ENCODE measurements around the gene ITPK1. TPM values are rescaled to one million over a fixed set of nuclear protein-coding genes. Genes with fewer than 3 reads are reported as not detected.
A peak's percentile ranks its signal among the peaks of the same experiment; 100 is the strongest.

ITPK1 gene
- polyA plus RNA-seq, 4 donors = 30.4 to 34.3 (median 31.7) TPM

DNA sequence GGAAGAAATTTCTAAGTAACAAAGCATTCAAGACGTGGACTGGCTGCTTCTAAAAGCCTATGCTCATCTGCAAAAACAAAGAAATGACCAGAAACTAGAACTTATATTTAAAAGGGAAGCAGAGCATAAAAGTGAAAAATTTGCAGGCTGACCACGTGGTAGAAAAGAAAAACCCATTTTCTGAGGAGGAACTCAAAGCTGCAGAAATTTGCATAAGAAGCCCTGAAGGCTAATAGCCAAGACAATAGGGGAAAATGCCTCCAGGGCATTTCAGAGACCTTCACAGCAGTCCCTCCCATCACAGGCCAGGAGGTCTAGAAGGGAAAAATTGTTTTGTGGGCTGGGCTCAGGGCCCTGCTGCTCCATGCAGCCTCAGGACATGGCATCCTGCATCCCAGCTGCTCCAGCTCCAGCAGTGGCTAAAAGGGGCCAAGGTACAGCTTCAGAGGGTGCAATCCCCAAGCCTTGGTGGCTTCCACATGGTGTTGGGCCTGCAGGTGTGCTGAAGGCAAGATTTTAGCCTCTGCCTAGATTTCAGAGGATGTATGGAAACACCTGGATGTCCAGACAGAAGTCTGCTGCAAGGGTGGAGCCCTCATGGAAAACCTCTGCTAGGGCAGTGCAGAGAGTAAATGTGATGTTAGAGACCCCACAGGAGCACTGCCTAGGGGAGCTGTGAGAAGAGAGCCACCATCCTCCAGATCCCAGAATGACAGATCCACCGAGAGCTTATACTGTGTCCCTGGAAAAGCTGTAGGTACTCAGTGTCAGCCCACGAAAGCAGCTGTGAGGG lies 137.3 kb downstream of the ITPK1 start:
- no peak for DNase-seq (ENCODE audit: low read depth in 4 of 4, low spot score in 3 of 4)

DNA sequence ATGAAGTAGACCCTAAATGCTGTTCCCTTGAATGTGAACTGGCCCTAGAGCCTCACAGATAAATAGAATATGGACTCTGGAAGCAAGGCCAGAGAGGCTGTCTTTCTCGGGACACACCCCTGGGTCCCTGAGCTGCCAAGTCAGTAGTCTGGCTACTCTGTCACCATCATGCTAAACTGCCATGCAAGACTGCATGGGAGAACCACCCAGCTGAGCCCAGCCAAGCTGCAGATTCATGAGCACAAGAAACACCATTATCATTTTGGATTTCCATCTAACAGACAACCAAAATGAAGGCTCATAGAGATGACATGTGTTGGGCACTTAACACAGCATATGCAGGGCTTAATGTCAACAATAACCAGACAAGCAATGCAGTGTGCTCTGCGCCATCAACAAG lies 139.5 kb downstream of the ITPK1 start:
- no peak for DNase-seq (ENCODE audit: low read depth in 4 of 4, low spot score in 3 of 4)

- no peak for DNase-seq (ENCODE audit: low read depth in 4 of 4, low spot score in 3 of 4)
Measured at GRCh38 chr14:92974541-92975345, 141.0 kb downstream of the ITPK1 start.

GRCh38 chr14:92973798-92974372 lies 141.8 kb downstream of the ITPK1 start:
- no peak for DNase-seq (ENCODE audit: low read depth in 4 of 4, low spot score in 3 of 4)

DNA sequence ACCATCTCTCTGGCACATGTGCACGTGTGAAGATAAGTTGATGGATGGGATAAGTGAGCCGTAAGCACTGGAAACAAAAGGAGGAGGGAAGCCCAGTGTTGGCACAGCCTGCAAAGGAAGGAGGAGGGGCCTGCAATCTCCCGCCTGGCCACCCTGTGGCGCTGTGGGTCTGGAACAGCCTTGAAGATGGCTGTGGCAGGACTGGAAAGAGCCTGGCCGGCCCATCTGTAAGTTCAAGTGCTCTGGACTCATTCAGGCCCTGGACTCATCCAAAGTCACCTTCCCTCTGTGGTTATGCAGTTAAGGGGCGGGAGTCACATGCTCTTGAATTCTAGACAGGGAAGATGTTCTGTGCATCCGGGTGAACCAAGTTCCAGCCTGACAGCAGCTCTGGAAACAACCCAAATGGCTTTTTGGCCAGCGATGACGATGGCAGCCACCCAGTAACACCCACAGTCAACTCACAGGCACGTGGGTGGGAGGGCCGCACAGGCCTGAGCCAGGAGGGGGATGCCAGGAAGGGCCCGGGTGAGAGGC lies 142.4 kb downstream of the ITPK1 start:
- DNase-seq (ENCODE audit: low read depth in 4 of 4, low spot score in 3 of 4) = no peak

- no peak for DNase-seq (ENCODE audit: low read depth in 4 of 4, low spot score in 3 of 4)
Measured at GRCh38 chr14:92971601-92972180, 144.0 kb downstream of the ITPK1 start.

- DNase-seq (ENCODE audit: low read depth in 4 of 4, low spot score in 3 of 4) = no peak
Measured at GRCh38 chr14:92970271-92970670, 145.5 kb downstream of the ITPK1 start.

GRCh38 chr14:92969871-92970270 lies 145.9 kb downstream of the ITPK1 start:
- peak in 2 of 4 donors; percentile 39 to 40 for DNase-seq (ENCODE audit: low read depth in 4 of 4, low spot score in 3 of 4)

DNA sequence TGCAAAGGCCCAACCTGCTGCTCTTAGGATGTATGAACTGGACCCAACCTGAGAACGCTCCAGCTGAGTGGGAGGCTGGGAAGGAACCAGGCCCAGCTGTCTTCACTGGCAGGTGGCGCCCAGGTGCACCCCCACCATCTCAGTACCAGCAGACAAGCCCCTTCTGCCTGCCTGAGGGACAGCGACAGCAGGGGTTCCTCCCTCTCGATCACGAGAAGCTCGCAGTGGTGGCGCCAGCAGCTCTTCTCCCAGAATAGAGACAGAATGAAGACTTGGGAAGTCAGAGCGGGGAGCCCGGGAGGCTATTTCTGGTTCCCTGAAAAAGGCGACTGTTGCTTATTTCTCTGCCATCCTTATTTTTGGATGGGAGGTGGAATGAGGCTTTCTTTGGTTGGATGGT lies 146.3 kb downstream of the ITPK1 start:
- no peak for DNase-seq (ENCODE audit: low read depth in 4 of 4, low spot score in 3 of 4)

GRCh38 chr14:92968291-92969020 lies 147.3 kb downstream of the ITPK1 start:
- no peak for DNase-seq (ENCODE audit: low read depth in 4 of 4, low spot score in 3 of 4)

DNA sequence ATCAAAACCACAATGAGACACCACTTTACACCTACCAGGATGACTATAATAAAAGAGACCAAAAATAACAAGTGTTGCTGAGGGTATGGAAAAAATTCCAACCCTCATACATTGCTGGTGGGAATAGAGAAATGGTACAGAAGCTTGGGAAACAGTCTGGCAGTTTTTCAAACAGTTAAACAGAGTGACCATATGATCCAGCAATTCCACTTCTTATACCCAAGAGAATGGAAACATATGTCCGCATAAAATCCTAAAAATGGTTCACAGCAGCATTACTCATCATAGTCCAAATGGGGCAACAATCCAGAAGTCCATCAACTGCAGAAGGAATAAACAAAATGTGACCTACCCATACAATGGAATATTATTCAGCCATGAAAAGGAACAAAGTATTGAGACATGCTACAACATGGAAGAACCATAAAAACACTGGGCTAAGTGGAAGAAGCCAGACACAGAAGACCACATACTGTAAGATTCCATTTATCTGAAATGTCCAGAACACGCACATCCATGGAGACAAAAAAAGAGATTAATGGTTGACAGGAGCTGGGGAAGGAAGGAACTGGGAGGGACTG lies 148.3 kb downstream of the ITPK1 start:
- no peak for DNase-seq (ENCODE audit: low read depth in 4 of 4, low spot score in 3 of 4)

DNA sequence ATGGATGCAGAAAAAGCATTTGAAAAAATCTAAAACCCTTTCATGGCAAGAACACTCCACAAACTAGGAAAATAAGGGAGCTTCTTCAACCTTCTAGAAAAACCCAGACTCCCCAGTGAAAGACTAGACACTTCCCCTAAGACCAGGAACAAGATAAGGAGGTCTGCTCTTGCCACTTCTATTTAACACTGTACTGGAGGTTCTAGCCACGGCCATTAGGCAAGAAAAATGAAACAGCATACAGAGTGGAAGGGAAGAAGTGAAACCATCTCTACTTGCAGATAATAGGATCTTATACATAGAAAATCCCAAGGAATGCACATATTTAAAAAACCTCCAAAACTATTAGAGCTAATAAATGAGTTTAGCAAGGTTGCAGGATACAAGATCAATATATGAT lies 150.4 kb downstream of the ITPK1 start:
- DNase-seq (ENCODE audit: low read depth in 4 of 4, low spot score in 3 of 4) = no peak

GRCh38 chr14:92964124-92965109 lies 151.3 kb downstream of the ITPK1 start:
- DNase-seq (ENCODE audit: low read depth in 4 of 4, low spot score in 3 of 4) = no peak

DNA sequence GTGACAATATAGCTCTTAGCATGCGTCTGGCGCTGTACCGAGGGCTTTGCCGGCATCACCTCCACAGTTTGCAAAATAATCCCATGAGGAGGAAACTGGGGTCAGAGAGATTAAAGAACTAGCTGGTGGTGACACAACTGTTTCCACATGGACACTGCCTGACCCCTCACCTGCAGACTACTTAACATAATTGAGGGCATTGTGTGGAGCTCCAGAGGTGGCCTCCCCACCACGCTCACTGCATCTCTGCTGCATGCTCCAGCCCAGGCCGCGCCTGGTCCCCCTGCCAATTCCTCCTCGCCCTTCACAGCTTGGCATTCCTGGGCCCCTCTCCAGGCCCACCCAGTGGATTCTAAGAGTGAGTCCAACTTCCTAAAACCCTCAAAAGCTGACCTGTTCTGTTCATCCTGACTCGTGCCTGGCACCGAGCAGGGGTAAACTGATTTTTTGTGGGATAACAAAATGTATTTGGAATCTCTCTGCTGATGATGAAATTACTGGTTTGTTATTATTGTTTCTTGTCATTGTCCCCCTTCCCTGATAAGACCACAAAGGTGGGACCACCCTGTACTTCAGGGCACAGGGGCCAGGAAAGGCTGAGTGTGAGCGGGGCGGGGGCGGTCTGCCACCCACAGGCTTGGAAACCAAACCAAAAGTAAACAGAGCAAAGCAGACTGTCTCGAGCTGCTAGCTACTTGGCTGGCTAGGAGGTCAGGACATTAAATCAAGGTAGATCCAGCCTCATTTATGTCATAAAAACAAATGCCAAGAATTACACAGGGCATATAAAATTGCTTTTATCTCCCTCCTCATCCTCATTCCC lies 152.2 kb downstream of the ITPK1 start:
- no peak for DNase-seq (ENCODE audit: low read depth in 4 of 4, low spot score in 3 of 4)

DNA sequence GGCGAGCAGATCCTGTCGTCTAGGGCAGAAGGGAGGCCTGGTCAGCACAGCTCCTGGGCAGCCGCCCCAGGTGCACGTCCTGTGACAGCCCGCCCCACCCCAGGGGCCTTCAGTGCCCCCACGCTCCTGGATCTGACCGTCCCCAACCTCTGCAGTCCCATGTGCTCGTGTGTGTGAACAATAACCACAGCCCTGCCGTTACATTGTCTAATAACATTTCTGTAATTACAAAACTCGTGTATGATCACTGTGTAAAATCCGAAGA lies 153.0 kb downstream of the ITPK1 start:
- no peak for DNase-seq (ENCODE audit: low read depth in 4 of 4, low spot score in 3 of 4)

DNA sequence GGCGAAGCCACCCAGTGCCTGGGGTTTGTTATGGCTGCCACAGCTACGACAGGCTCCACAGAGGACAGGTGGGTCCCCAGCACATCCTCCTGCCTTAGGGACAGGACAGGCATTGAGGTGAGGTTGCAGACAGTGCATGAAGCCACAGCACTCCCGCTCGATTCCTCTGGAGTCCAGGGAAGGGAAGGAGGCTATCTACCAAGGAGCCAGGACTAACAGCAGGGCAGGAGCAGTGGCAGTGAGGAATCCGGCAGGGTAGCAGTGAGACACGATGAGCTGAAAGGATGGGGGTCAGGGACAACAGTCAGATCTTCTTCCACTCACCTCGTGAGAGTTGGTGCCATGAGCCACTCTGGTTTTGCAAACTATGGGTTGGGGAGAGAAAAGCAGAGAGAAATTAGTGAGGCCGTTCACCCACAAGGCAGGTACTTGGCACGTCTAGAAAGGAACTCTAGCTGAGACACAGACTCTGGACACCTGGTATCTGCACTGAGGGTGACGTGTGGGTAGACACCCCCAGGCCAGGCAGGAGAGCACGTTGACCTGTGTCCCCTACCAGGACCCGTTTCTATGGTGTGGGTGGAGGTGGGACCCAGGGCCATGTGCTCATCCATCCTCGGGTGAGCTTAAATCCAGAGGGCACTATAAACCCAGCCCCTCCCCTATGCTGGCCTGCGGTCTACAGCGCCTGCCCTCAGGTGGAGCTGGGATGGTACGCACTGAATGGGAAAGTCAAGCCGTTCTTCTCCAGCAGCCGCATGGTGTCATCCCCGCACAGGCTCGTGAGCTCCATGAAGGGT lies 153.5 kb downstream of the ITPK1 start:
- no peak for DNase-seq (ENCODE audit: low read depth in 4 of 4, low spot score in 3 of 4)

GRCh38 chr14:92961567-92961855 lies 154.2 kb downstream of the ITPK1 start:
- DNase-seq (ENCODE audit: low read depth in 4 of 4, low spot score in 3 of 4) = no peak

Measured in right renal pelvis (tissue), 4 donors.